GM21576 (cell line): ENCODE data around the gene UBE2G2.

Source experiments
- ATAC-seq: cut with Tn5 transposase; IDR thresholded peaks from one replicate; pipeline ENCODE4 v1.9.1; 2021; ENCODE audit warnings: mild to moderate bottlenecking, moderate library complexity; ENCODE audit not compliant: unreplicated experiment

The UBE2G2 gene

GRCh38 chr21:44816761-44817505, 15.3 kb upstream of the UBE2G2 start:
- peak; percentile 22 for ATAC-seq

GRCh38 chr21:44815852-44816628, 14.4 kb upstream of the UBE2G2 start:
- no peak for ATAC-seq

- no peak for ATAC-seq
Measured at GRCh38 chr21:44815225-44815624, 13.6 kb upstream of the UBE2G2 start.

- ATAC-seq = no peak
Measured at GRCh38 chr21:44814498-44815023, 12.9 kb upstream of the UBE2G2 start.

GRCh38 chr21:44813727-44814126, 12.1 kb upstream of the UBE2G2 start:
- no peak for ATAC-seq

- ATAC-seq = no peak
Measured at GRCh38 chr21:44813149-44813548, 11.5 kb upstream of the UBE2G2 start.

GRCh38 chr21:44812640-44813039, 11.0 kb upstream of the UBE2G2 start:
- ATAC-seq = no peak

GRCh38 chr21:44810779-44811178, 9.2 kb upstream of the UBE2G2 start:
- no peak for ATAC-seq

- ATAC-seq = no peak
Measured at GRCh38 chr21:44805859-44806258, 4.2 kb upstream of the UBE2G2 start.

GRCh38 chr21:44805226-44805625, 3.6 kb upstream of the UBE2G2 start:
- ATAC-seq = no peak

- no peak for ATAC-seq
Measured at GRCh38 chr21:44804762-44805161, 3.1 kb upstream of the UBE2G2 start.

GRCh38 chr21:44803651-44804050, 2.0 kb upstream of the UBE2G2 start:
- no peak for ATAC-seq

- ATAC-seq = no peak
Measured at GRCh38 chr21:44802396-44803153, 955 bp upstream of the UBE2G2 start.

GRCh38 chr21:44800971-44801467, 601 bp downstream of the UBE2G2 start:
- peak; percentile 38 for ATAC-seq

- no peak for ATAC-seq
Measured at GRCh38 chr21:44800103-44800502, 1.5 kb downstream of the UBE2G2 start.

GRCh38 chr21:44799646-44800045, 2.0 kb downstream of the UBE2G2 start:
- no peak for ATAC-seq

- no peak for ATAC-seq
Measured at GRCh38 chr21:44797775-44798174, 3.8 kb downstream of the UBE2G2 start.

- no peak for ATAC-seq
Measured at GRCh38 chr21:44795342-44795741, 6.3 kb downstream of the UBE2G2 start.

- no peak for ATAC-seq
Measured at GRCh38 chr21:44793592-44794374, 7.8 kb downstream of the UBE2G2 start.
